Tibial nerve (tissue), 4 donors: ENCODE results near the gene PPP1R3F. TPM values are rescaled to one million over a fixed set of nuclear protein-coding genes. Genes with fewer than 3 reads are reported as not detected.

Experiments used
- DNase-seq, 2 donors: peaks; one replicate each; pipeline ENCODE4 v3.0.0-alpha.2; 2019; ENCODE audit warnings: low spot score in 2 of 2
- H3K27ac ChIP-seq, 4 donors: fragments of 200-600 bp; sonication (generic) in 3 of 4; one replicate each; pipeline ENCODE4 v1.5.1; 2017 to 2019; ENCODE audit warnings: mild to moderate bottlenecking in 1 of 4
- H3K27me3 ChIP-seq, 2 donors: fragments of 200-600 bp; sonication (generic) in 1 of 2; one replicate each; pipeline versions ENCODE4 v1.5.1 to v1.6.0; 2017 to 2019
- H3K36me3 ChIP-seq, 3 donors: fragments of 200-600 bp; sonication (generic); one replicate each; pipeline ENCODE4 v1.5.1; 2018 to 2019
- H3K4me1 ChIP-seq, 4 donors: fragments of 200-600 bp; sonication (generic) in 3 of 4; one replicate each; pipeline ENCODE4 v1.5.1; 2017 to 2019
- H3K4me3 ChIP-seq, 4 donors: fragments of 200-600 bp; sonication (generic) in 3 of 4; one replicate each; pipeline ENCODE4 v1.5.1; 2017 to 2019; ENCODE audit warnings: mild to moderate bottlenecking in 1 of 4, moderate library complexity in 1 of 4
- H3K9me3 ChIP-seq, 4 donors: fragments of 200-600 bp; sonication (generic) in 3 of 4; one replicate each; pipeline ENCODE4 v1.5.1; 2017 to 2019
- EP300 ChIP-seq, 2 donors: sonication (generic); formaldehyde crosslinking; IDR thresholded peaks; one replicate each; pipeline ENCODE4 v1.6.1; 2017; ENCODE audit warnings: antibody characterized with exemption in 2 of 2, mild to moderate bottlenecking in 1 of 2
- POLR2A ChIP-seq, 2 donors: fragments of 450-650 bp; IDR thresholded peaks; one replicate each; pipeline ENCODE4 v1.6.1; 2017; ENCODE audit warnings: antibody characterized with exemption in 2 of 2, mild to moderate bottlenecking in 2 of 2, moderate library complexity in 2 of 2
- WGBS, 2 donors: methylation state at CpG; one replicate each; pipeline ENCODE4 v1.1.5; 2018; 5-methylcytosine and 5-hydroxymethylcytosine counted together
- total RNA-seq, 4 donors: library from RNA; depleted of rRNA; stranded (reverse); fragments of >200 nt; gene quantifications; one replicate each; pipeline ENCODE4 v1.1.0, GENCODE V29; 2016
- TF ChIP-seq, protein P1 (sequence below), 5 experiments: fragments of 200-600 bp in 3 of 5; fragments of 450-650 bp in 2 of 5; sonication (generic) in 3 of 5; IDR thresholded peaks; one replicate each; pipeline ENCODE4 v1.5.1; 2016 to 2019; ENCODE audit warnings: antibody characterized with exemption in 5 of 5, mild to moderate bottlenecking in 3 of 5, moderate library complexity in 2 of 5

The PPP1R3F gene
- total RNA-seq, 4 donors from 2014 or later: 20.9 to 36.9 (median 27.1) TPM

DNA sequence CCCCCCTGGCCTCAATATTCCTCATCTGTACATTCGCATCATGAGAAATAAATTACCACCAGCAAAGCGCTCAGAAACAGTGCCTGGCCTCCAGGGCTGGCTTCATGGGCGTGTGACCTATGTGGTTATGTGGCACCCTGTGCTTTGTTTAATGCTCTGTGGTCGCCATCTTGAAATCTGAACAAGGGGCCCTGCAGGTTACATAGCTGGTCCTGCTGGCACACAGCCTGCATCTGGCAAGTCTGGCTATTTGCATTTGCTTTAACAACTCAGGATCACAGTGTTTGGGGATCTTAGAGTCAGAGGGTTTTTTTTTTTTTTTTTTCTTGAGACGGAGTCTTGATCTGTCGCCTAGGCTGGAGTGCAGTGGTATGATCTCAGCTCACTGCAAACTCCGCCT is 15.0 kb upstream of the PPP1R3F start:
- Histone ChIP-seq H3K9me3 (no peaks in the 10 kb centered on the region), H3K36me3 (peaks cover 0 to 12% (median 0%) of the 10 kb centered on the region in 3 donors), H3K4me3 (no peak overlapping the region), H3K27me3 (no peaks in the 10 kb centered on the region), H3K4me1 (no peaks in the 10 kb centered on the region), H3K27ac (no peak overlapping the region)
- TF ChIP-seq POLR2A (IDR thresholded peaks at IDR 0.05): no peak
- TF ChIP-seq EP300 (IDR thresholded peaks at IDR 0.05): no peak
- TF ChIP-seq, protein P1, sequence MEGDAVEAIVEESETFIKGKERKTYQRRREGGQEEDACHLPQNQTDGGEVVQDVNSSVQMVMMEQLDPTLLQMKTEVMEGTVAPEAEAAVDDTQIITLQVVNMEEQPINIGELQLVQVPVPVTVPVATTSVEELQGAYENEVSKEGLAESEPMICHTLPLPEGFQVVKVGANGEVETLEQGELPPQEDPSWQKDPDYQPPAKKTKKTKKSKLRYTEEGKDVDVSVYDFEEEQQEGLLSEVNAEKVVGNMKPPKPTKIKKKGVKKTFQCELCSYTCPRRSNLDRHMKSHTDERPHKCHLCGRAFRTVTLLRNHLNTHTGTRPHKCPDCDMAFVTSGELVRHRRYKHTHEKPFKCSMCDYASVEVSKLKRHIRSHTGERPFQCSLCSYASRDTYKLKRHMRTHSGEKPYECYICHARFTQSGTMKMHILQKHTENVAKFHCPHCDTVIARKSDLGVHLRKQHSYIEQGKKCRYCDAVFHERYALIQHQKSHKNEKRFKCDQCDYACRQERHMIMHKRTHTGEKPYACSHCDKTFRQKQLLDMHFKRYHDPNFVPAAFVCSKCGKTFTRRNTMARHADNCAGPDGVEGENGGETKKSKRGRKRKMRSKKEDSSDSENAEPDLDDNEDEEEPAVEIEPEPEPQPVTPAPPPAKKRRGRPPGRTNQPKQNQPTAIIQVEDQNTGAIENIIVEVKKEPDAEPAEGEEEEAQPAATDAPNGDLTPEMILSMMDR (IDR thresholded peaks at IDR 0.05): no peak
- no peak for DNase-seq
- 86 to 98% methylated on average over 5 to 7 of the region's 7 CpGs for WGBS, 2 donors

DNA sequence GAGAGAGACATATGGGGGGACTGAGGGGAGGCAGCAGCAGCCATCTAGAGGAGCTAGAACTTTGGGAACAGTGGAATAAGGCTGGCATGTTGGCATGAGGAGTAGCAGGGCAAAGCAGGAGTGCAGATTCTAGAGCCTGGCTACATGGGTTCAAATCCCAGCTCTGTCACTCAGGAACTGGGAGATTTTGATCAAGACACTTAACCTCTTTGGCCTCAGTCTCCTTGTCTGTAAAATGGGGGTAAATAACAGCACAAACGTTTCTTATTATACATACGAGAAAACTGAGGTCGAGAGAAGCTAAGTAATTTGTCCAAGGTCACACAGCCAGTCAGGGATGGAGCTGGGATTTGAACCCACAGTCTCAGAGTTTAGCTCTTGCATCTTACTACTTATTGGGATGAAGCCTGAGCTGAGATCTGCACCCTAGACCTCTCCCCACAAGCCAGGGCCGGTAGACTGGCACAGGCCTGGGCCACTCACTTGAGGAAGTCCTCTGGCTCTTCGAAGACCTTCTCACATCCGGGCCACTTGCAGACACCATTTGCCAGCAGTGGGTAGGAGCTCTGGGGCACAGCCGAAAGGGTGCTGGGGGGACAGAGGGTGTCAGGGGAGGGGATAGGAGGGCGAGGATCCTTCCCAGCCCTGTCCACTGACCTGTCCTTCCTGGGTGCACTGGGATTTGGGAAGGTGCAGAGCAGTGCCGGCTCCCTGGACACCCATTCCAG is 13.2 kb upstream of the PPP1R3F start:
- TF ChIP-seq EP300 (IDR thresholded peaks at IDR 0.05) (no peak), POLR2A (IDR thresholded peaks at IDR 0.05) (no peak)
- TF ChIP-seq, protein P1 (IDR thresholded peaks at IDR 0.05): no peak
- H3K4me3 ChIP-seq: no peak overlapping the region
- no peaks in the 10 kb centered on the region for H3K4me1 ChIP-seq
- H3K27me3 ChIP-seq: no peaks in the 10 kb centered on the region
- DNase-seq: no peak
- no peaks in the 10 kb centered on the region for H3K36me3 ChIP-seq
- H3K9me3 ChIP-seq: no peaks in the 10 kb centered on the region
- no peak overlapping the region for H3K27ac ChIP-seq
- WGBS, 2 donors: 68 to 82% methylated on average over 5 to 7 of the region's 9 CpGs

DNA sequence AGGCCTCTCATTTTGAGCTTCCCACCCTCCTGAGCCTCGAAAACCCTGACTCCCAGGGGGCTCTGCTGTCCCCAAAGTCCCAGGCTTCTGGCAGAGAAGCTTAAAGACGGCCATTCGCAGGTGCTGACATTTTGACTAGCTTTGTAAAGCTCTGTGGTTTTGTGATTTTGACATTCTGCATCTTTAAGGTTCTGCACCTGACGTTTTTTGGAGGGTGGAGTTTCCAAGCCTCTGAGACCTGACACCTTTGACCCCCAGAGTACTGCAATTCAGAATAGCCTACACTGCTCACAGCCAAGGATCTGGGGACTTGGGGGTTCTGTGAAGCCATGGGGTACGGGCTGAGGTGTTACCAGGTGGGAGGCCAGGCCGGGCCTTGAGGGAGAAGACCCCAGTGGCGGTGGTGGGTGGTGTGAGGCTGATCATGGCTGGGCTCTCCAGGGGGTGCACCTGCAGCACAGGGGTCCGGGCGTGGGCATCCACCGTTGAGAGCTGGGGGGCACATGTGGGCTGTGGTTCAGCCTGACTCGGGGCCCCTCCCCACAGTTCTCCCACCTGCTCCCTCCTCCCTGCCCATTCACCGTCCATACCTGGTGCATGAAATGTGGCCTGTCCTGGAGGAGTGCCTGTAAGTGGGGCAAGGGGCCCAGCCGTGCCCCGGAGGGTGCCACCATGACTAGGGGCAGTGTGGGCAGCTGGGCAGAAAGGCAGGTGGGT is 12.4 kb upstream of the PPP1R3F start:
- no peak for TF ChIP-seq POLR2A (IDR thresholded peaks at IDR 0.05)
- Histone ChIP-seq H3K27me3 (no peaks in the 10 kb centered on the region), H3K27ac (no peak overlapping the region), H3K36me3 (no peaks in the 10 kb centered on the region), H3K4me3 (no peak overlapping the region), H3K9me3 (no peaks in the 10 kb centered on the region), H3K4me1 (no peaks in the 10 kb centered on the region)
- no peak for DNase-seq
- 63 to 78% methylated on average over 5 to 11 of the region's 14 CpGs for WGBS, 2 donors

DNA sequence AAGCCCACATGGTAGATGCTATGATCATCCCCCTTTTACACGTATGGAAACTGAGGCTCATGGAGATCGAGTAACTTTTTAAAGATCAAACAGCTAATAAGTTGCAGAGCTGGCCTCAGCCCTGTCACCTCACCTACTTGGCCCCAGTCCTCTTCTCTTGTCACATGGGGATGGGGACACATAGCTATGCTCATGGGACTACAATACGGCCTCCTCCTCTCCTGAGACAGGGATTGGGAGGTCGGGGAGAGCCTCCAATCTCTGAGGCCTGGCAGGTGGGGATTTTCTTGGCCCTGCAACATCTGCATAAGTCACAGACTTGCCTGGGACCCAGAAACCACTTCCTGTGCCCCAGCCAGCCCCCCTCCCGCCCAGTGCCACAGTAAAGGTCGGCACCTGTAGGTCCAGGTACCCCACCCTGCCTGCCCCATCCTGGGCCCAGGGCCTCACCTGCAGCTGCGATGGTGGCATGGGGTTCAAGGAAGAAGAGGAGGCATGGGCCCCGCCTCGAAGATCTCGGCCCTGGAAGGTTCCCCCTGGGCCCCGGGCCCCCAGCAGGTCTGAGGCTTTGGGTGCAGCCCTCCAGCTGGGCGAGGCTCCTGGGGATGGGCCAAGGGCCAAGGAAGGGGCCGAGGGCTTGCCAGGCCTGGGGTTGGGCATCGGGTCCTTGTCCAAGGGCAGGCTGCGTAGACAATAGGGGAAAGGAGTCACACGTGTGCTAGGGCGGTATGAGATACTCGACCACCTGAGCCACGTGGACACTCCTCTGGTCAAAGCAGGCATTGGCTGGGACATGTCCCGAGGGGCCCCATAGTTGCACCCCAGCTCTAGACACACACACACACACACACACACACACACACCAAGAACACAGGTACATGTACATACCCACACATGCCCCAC is 11.5 kb upstream of the PPP1R3F start:
- Histone ChIP-seq H3K4me1 (no peaks in the 10 kb centered on the region), H3K36me3 (no peaks in the 10 kb centered on the region), H3K27ac (no peak overlapping the region), H3K4me3 (no peak overlapping the region), H3K27me3 (no peaks in the 10 kb centered on the region), H3K9me3 (no peaks in the 10 kb centered on the region)
- no peak for TF ChIP-seq POLR2A (IDR thresholded peaks at IDR 0.05)
- TF ChIP-seq, protein P1 (IDR thresholded peaks at IDR 0.05): no peak
- no peak for TF ChIP-seq EP300 (IDR thresholded peaks at IDR 0.05)
- no peak for DNase-seq
- 78 to 83% methylated on average over 7 to 20 of the region's 20 CpGs for WGBS, 2 donors

DNA sequence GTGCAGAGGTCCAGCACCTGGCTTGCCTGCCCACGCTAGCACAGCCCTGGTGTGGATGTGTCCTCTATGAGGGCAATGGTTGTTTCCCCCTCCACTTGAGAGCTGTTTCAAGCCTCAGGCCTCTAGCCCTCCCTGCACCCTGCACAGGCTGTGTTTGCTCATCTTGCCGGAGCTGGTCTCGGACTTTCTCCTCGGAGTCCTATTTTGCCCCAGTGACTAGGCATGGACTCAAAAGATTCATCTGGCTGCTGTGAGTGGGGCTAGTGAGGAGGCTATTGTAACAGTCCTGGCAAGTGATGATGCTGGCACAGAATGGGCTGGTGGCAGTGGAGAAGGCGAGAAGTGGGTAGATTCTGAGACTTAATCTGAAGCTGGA is 10.9 kb upstream of the PPP1R3F start:
- TF ChIP-seq, protein P1 (IDR thresholded peaks at IDR 0.05): no peak
- TF ChIP-seq POLR2A (IDR thresholded peaks at IDR 0.05) (no peak), EP300 (IDR thresholded peaks at IDR 0.05) (no peak)
- Histone ChIP-seq H3K36me3 (no peaks in the 10 kb centered on the region), H3K27me3 (no peaks in the 10 kb centered on the region), H3K4me3 (no peak overlapping the region), H3K9me3 (no peaks in the 10 kb centered on the region), H3K4me1 (no peaks in the 10 kb centered on the region), H3K27ac (no peak overlapping the region)
- no peak for DNase-seq
- 91 to 98% methylated on average over 4 to 5 of the region's 5 CpGs for WGBS, 2 donors
